GM19238 (cell line): ENCODE data around the gene IARS1.

Source experiments
- DNase-seq: peaks from one replicate; pipeline ENCODE4 v3.0.0; 2011; ENCODE audit warnings: low spot score; ENCODE audit not compliant: insufficient read length

Gene IARS1

DNA sequence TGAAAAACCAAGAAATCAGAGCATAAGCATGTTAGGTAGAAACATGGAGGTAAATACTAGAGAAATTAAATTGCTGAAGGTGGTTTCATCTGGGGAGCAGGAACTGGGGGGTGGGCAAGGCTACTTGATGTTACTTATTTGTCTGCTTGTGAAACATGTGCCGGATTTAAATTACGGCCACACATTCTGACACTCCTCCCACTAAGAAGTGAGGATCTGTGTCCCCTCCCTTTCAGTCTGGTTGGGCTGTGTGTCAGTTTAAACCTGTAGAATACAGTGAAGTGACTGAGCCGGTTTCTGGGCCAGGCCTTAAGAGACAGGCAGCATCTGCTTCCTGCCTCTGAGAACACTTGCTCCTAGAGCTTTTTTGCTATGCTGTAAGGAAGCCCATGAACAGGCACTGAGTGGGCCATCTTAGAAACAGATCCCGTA, 2.3 kb upstream of the IARS1 start:
- DNase-seq = no peak

DNA sequence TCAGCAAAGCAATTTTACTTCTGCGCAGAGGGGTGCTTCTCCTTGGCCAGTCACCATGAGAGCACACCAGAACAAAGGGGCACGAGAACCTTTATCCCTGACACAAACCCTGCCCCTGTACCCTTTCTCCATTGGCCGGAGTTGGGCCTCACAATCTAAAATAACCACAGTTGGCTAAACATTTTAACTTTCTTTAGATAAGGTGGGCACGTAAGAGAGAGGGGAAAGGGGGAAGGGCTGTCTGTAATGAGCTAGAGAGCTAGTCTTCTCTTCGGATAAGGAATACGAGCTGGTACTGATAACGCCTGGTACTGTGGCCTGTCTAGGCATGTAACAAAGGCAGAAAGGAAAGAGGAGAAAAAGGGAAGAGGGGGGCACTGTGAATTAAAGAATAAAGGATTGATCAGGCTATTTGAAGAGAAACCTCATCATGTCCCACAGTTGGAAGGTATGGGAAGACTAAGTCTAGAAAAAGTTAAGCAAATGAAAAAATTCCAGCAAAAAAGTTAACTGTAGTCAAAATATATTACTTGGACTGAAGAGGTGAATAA, 1.8 kb upstream of the IARS1 start:
- DNase-seq = no peak

DNA sequence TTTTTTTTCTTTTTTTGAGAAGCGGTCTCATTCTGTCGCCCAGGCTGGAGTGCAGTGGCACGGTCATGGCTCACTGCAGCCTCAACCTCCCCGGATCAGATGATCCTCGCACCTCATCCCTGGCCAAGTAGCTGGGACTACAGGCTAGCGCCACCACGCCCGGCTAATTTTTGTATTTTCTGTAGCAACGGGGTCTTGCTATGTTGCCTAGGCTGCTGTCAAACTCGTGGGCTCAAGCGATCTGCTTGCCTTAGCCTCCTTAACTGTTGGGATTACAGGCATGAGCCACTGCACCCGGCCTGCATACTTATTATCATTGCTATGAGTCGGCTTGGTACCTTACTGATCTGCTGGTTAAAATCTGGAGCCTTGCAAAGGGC, 790 bp upstream of the IARS1 start:
- DNase-seq = no peak

DNA sequence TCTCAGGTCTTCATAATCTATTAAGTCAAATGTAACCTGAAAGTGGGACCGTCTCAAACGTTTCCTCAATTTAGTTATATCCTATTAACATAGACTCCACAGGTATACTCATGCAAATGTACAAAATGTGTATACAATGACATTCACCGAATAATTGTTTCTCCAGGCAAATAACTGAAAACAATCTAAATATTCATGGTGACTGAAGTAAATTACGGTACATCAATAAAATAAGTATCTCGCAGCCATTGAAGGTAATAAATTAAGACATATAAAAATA, 482 bp downstream of the IARS1 start:
- DNase-seq = no peak

DNA sequence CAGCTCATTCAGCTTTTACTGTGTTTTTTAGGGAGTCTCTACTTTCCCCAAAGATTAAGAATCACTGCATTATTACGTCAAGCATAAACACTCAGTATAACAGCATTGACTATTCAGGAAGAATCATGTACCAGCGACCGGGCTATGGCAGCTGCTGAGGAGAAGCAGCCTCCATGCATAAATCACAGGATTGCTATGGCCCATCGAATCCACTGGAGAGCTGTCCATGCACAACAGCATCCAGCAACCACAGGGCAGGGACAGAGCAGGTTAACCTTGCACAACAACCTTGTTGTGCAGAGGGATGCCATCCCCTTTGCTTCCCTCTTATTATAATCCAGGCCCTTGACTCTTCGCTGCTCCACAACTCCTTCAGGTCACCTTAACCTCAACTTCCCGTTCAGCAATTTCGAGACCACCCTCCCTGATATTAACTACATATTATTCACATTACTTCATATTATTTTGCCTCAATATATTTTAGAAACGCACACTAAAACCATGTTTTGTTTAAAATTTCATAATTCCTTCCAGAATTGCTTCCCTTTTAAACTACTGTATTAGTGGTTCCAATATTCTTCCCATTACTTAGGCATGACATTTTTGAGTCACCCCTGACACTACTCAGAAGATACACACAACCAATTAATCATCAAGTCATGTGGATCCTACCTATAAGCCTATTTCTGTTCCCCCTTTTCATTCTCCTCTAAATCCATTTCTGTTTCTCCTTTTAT, 991 bp downstream of the IARS1 start:
- no peak for DNase-seq

DNA sequence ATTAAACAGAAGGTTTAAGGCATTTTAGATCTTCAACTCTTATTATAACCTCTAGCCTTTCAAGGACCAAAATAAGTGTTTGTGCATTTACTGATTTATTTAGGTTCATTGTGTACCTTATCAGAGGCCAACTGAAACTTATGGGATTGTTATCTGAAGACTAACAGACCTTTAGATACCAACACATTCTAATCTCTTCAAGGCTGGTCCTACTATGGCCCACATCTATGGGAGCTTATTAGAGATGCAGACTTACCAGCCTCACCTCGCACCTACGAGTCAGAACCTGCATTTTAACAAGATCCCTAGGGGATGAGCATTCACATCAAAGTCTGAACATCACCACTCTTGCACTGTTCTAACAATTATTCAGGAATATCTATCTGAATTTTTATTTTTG, 1.9 kb downstream of the IARS1 start:
- no peak for DNase-seq

DNA sequence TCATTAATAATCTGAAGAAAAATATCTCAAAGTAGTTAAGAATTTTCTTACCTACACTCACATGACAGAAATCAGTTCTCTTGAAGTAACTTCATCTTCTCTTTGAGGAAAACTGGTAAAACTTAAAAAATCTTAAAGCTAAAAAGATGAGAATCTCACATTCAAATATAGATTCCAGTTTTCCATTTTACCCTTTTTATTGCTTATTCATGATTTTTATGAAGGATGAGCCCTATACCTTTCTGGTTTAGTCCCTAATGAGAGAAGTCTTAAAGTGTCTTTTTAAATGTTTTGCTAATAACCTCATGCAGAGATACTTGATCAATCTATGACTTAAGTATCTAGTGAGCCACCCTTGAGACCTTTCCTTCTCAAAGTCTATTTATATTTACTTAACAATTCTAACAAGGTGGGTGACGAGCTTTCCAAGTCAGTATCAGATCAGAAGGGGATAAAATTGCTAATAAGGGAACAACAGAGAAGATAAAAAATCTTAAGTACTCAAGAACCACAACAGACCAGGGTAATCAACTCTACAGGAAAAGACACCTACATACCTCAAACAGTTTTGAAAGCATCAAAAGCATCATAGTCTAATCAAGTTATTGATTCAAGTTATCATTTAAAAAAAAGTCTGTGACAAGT, 2.6 kb downstream of the IARS1 start:
- no peak for DNase-seq

DNA sequence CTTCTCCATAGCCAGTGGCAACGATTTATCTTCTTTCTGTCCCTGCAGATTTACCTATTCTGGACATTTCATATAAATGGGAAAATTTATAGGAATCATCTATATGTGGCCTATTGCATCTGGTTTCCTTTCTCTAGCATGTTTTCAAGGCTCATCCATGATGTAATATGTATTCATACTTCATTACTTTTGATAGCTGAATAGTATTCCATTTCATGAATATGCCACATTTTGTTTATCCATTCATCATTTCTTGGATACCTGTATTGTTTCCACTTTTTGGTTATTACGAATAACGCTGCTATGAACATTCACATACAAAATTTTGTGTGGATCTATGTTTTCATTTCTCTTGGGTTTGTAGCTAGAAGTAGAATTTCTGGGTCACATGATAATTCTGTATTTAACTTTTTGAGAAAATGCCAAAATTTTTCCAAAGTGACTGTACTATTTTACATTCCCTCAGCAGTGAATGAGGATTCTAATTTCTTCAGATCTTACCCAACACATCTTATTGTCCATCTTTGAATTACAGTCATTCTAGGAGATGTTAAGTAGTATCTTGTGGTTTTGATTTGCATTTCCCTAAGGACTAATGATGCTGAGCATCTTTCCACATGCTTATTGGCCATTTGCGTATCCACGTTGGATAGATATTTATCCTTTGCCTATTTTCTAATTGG, 3.6 kb downstream of the IARS1 start:
- DNase-seq = no peak

DNA sequence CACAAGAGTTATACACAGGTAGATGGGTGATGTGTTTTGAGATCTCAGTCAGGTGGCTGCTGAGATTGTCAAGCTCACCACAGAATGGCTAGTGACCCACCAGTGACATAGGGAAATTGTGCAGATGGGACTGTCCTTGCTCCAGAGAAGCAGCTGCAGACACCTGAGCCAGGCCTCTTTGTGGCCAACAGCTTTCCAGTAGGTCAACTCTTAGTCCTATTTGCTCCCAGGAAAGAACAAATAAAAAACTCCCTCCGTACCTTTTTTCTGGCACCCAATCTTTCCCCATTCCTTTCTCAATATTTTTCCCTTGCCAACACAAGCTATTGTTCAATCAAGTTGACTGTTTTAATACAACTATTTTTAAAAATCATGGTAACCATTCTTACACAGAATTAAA, 14.2 kb downstream of the IARS1 start:
- no peak for DNase-seq

DNA sequence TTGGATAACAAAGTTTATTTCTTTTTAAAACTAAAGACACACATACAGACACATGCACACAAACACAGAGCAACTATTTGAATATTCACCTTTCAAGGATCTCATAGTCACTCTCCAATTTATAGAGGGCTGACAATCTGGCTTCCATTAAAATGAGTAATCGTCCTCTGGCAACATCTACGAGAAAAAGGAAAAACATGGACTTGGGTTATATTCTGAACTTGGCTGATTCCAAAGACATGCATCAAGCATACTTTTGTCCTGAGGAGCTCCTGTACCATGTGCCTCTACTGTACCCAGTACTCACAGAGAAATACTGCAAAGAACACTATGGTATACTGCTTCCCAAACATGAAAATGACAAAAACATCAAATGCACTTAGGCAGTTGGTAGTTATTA, 15.4 kb downstream of the IARS1 start:
- DNase-seq = no peak

DNA sequence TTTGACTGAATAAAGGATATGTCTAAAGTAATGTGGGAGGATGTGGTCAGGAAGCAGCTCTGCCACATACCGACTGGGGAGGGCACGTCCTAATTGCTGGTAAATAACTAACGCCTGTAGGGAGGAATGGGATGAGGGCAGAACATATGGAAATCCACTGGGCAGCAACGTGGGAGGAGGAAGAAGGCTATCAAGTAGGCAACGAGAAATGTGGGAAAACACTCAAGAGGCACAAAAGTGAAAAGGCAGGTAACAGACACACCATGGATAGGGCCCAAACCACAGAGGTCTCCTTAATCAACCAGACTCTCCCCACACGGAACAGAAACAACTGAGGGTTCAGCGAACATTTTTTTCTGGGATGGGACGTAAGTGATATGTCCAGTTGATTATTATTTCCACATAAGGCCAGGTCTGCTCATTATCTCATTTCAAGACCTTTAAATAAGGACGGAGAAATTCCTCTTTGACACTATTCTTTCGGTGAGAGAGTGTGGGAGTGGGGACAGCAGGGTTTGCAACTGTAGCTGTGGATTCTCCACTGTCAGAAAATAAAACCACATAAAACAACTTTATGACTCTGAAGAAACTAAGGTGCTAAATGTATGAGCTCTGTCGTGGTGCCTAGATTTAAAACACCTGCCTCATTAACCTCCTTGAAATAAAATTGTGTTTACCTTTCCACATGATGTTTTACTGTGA, 17.0 kb downstream of the IARS1 start:
- no peak for DNase-seq

DNA sequence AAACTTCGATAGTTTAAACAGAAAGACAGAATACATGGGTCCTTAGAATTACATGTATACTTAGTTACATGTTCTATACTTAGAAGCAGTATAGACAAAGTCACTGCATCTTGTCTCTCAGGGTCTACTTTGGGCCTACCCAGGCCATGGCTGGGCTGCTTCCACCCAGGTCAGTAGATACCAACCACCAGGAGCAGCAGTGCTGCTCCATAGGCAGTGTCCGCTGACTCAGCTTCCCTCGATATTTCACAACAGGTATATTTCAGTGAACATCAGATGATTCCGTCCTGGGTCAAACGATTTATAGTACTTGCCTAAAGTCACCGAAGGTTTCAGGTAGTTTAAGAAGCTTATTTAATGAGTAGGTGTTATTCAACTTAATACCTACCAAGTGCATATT, 18.0 kb downstream of the IARS1 start:
- DNase-seq = no peak

DNA sequence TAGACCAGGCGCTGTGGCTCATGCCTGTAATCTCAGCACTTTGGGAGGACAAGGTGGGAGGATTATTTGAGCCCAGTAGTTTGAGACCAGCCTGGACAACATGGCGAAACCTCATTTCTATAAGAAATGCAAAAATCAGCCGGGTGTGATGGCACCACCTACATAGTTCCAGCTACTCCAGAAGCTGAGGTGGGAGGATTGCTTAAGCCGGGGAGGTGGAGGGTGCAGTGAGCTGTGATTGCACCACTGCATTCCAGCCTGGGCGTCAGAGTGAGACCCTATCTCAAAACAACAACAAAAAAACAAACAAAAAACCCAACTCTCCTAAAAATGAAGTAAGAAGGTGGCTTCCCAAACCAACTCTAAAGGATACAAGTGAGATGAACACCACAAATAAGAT, 23.0 kb downstream of the IARS1 start:
- DNase-seq = no peak

DNA sequence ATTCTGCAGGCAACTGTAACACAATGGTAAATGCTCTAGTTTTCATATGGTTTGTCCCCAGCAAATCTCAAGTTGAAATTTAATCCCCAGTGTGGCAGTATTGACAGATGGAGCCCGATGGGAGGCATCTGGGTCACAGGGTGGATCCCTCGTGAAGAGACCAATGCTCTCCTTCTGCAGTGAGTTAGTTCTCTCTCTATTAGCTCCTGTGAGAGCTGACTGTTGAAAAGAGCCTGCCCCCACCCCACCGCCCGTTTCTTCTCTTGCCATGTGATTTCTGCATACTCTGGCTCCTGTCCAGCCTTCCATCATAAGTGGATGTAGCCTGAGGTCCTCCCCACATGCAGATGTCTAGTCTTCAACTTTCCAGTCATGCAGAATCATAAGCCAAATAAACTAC, 27.0 kb downstream of the IARS1 start:
- DNase-seq = no peak

DNA sequence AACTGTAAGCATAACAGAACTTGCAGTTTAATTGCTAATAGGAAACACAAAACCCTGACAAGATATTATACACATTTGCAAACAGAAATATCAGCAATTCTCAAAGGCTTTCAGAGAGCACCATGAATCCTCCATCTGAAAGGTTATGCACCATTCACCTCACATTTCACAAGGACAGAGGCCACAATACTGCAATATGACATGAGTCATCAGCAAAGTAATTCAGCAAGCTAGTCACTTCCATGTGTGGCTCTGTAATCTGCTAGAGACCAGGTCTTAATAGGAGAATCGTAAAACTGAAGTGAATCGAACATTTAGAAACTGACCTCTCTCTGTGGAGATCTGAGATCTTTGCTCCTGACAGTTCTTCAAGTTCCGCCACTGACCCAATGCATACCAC, 28.3 kb downstream of the IARS1 start:
- no peak for DNase-seq

DNA sequence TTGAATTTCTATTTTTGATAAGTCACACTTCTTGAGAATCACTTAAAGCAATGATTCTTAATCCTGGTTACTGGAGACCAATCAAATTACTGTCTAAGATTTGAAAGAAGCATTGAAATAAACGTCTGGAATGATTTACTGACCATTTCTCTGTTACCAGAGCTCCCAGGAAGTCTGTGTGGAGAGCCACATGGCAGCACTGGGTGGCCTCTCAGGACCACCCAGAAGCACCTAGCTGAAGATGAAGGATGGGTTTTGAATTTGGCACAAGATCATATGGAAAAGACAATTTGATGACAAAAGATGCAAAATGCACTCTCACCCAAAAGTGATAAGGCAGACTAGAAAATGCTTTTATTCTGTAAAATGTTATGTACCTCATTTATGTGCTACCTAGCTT, 30.4 kb downstream of the IARS1 start:
- DNase-seq = no peak

DNA sequence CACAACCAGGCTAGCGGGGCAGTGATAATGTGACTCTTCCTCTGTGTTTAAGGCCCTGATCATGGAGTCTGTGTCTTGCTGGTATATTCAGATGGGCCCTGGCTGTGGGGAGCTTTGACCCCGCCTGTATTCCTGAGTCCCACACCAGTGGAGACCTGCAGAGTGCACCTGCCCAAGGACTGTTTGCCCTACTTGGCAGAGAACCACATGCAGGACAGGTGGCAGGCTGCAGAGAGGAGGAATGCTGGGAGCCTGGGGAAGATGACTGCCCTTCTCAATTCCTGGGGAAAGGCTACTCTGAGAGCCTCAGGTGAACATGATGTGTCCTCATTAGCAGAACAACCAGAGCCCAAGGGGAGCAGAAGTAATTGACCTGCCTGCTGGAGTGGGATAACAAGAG, 36.2 kb downstream of the IARS1 start:
- DNase-seq = no peak

DNA sequence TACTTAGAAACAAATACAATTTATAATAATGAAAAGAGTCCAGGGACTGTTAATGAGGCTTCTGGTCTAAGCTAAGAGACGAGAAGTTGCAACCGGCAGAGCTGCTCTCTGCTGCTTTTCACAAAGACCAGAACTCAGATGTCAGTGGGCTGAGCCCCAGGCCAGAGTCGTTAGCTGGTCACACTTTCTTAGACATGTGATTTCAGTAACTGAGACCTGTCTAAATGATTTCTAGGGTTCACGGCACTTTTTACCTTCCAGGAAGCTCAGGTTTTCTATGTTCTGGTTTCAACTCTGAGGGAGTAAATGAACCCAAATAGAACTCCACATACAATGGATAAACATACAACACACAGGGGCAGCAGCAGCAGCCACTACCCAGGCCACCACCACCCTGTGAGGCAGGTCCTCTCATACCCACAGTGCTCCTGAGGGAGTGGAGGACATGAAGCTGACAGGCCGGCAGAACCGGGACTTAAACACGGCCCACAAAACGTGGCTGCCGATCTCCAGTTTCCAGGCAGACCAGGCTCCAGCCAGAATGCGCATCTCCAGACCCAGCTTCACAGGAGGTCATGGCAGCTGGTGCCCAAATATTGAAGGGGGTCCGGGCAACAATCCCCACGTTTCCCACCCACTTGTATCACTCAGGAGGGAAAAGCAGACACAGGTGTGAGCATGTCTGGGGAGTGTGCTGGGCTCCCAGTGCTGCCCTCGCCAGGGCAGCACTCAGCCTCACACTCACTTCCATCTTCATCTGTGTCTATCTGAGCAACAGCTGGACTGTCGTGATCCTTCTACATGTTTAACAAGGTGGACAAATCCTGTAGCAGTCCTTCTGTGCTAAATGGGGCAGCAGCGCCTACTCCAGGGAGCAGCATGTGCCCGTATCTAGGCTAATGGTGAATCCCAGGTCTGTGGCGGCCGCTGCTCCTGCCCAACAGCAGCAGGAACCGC, 38.8 kb downstream of the IARS1 start:
- DNase-seq = no peak

DNA sequence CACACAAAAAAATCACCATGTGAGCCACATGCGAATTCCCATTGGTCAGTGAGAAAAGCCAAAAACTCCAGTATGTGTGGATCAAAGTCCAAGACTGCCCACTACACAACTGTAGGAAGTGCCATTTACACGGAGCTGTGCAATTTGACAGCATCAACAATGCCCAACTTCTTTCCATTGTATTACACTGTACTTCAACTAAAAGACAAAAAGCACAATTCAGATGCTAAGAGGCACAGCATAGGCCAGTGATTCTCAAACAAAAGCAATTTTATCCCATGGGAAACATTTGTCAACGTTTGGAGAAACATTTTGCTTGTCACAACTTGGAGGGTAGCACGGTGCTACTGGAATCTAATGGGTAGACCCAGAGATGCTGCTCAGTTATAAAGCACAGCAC, 39.8 kb downstream of the IARS1 start:
- DNase-seq = no peak

DNA sequence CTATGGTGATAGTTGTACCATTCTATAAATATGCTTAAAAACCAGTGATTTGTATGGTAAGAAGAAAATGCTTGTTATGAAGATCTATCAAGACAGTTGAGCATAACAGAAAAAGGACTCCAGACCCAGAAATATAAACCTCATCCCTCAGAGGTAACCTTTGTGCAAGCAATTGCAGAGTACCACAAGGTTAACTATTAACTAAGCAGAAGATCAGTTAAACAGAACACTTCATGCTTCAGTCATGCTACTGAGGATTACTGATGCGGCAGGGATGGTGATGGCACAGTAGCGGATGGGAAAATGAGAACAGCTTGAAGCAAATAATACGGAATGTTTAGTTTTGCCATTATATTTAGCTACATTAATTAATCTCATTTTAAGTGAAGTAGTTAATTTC, 45.5 kb downstream of the IARS1 start:
- no peak for DNase-seq

DNA sequence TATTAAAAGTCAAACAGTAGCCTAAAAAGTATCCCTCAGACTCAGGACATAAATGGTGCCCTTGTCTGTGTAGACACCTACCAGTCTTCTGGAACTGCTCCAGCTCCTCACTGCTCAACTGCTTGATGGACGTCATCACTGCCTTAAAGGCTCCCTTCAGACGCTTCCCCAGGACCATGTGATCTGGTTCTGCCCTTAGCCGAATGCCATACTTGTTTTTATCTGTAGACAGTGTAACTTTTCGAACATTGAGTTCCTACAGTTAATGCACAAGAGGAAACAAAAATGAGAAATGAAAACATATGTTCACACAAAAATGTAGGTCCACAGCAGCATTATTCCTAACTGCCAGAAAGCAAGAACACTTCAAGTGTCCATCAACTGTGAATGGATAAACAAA, 46.2 kb downstream of the IARS1 start:
- no peak for DNase-seq
